ENCODE results near the gene ADARB2.
"Not testable (repeated sequence)": the region's sequence is repeated elsewhere in the genome, so short reads cannot be mapped to it uniquely, and the experiment has no call there.

ADARB2 gene

GRCh38 chr10:1160561-1161314 is 576.6 kb downstream of the ADARB2 start:
- no peaks in the 10 kb centered on the region for H3K9me3 ChIP-seq (ENCODE audit: control insufficient read depth, insufficient read depth, low read length)
- H3K4me1 ChIP-seq (ENCODE audit: control insufficient read depth, low read length) = no peaks in the 10 kb centered on the region
- H3K27me3 ChIP-seq (ENCODE audit: control insufficient read depth, low read length) = no peaks in the 10 kb centered on the region
- no peaks in the 10 kb centered on the region for H3K79me2 ChIP-seq (ENCODE audit: control insufficient read depth, low read length)
- no peaks in the 10 kb centered on the region for H3K36me3 ChIP-seq (ENCODE audit: control insufficient read depth, low read length)
- no peak overlapping the region for H3K4me3 ChIP-seq (ENCODE audit: low read length)
- no peaks in the 10 kb centered on the region for H3K9me2 ChIP-seq (replicated peaks; ENCODE audit: control insufficient read depth, low read length)
- no peaks in the 10 kb centered on the region for H4K20me1 ChIP-seq (ENCODE audit: control insufficient read depth, insufficient read depth, low read depth, low read length)
- H3F3A ChIP-seq (ENCODE audit: control insufficient read depth, insufficient read depth) = no peaks in the 10 kb centered on the region
- no peak overlapping the region for H3K27ac ChIP-seq (ENCODE audit: low read depth, low read length)
- H3K4me2 ChIP-seq (ENCODE audit: low read length) = no peak overlapping the region
- TF ChIP-seq EZH2phosphoT487 (IDR thresholded peaks at IDR 0.05; ENCODE audit: borderline replicate concordance, low read length) = no peak
- no peak for TF ChIP-seq CTCF (IDR thresholded peaks at IDR 0.05; ENCODE audit: low read depth, low read length, poor library complexity, severe bottlenecking)

GRCh38 chr10:1159131-1160061 is 577.9 kb downstream of the ADARB2 start:
- no peak overlapping the region for H3K4me2 ChIP-seq (ENCODE audit: low read length)
- no peaks in the 10 kb centered on the region for H3K9me2 ChIP-seq (replicated peaks; ENCODE audit: control insufficient read depth, low read length)
- H3K27ac ChIP-seq (ENCODE audit: low read depth, low read length) = no peak overlapping the region

GRCh38 chr10:1158536-1158935 is 578.8 kb downstream of the ADARB2 start:
- H3K27ac ChIP-seq (ENCODE audit: low read depth, low read length); H3K79me2 ChIP-seq (ENCODE audit: control insufficient read depth, low read length); H3K27me3 ChIP-seq (ENCODE audit: control insufficient read depth, low read length); H3K36me3 ChIP-seq (ENCODE audit: control insufficient read depth, low read length); H4K20me1 ChIP-seq (ENCODE audit: control insufficient read depth, insufficient read depth, low read depth, low read length); H3K4me1 ChIP-seq (ENCODE audit: control insufficient read depth, low read length); H3K4me3 ChIP-seq (ENCODE audit: low read length); H3K4me2 ChIP-seq (ENCODE audit: low read length); H3K9me2 ChIP-seq (replicated peaks; ENCODE audit: control insufficient read depth, low read length); H3K9me3 ChIP-seq (ENCODE audit: control insufficient read depth, insufficient read depth, low read length); H3F3A ChIP-seq (ENCODE audit: control insufficient read depth, insufficient read depth): not testable (repeated sequence)

More at GRCh38 chr10:1159131-1160061, 577.9 kb downstream of the ADARB2 start:
- Histone ChIP-seq H3K27me3 (ENCODE audit: control insufficient read depth, low read length) (no peaks in the 10 kb centered on the region), H3K79me2 (ENCODE audit: control insufficient read depth, low read length) (no peaks in the 10 kb centered on the region), H3K9me3 (ENCODE audit: control insufficient read depth, insufficient read depth, low read length) (no peaks in the 10 kb centered on the region), H4K20me1 (ENCODE audit: control insufficient read depth, insufficient read depth, low read depth, low read length) (no peaks in the 10 kb centered on the region), H3K36me3 (ENCODE audit: control insufficient read depth, low read length) (no peaks in the 10 kb centered on the region), H3K4me1 (ENCODE audit: control insufficient read depth, low read length) (no peaks in the 10 kb centered on the region), H3F3A (ENCODE audit: control insufficient read depth, insufficient read depth) (no peaks in the 10 kb centered on the region), H3K4me3 (ENCODE audit: low read length) (no peak overlapping the region)
- TF ChIP-seq EZH2phosphoT487 (IDR thresholded peaks at IDR 0.05; ENCODE audit: borderline replicate concordance, low read length) = no peak
- no peak for TF ChIP-seq CTCF (IDR thresholded peaks at IDR 0.05; ENCODE audit: low read depth, low read length, poor library complexity, severe bottlenecking)

GRCh38 chr10:1158066-1158465 is 579.3 kb downstream of the ADARB2 start:
- Histone ChIP-seq H3K36me3 (ENCODE audit: control insufficient read depth, low read length) (no peaks in the 10 kb centered on the region), H3K4me2 (ENCODE audit: low read length) (no peak overlapping the region), H3F3A (ENCODE audit: control insufficient read depth, insufficient read depth) (no peaks in the 10 kb centered on the region), H3K4me3 (ENCODE audit: low read length) (no peak overlapping the region), H3K27me3 (ENCODE audit: control insufficient read depth, low read length) (no peaks in the 10 kb centered on the region), H3K79me2 (ENCODE audit: control insufficient read depth, low read length) (no peaks in the 10 kb centered on the region), H3K9me2 (replicated peaks; ENCODE audit: control insufficient read depth, low read length) (no peaks in the 10 kb centered on the region), H3K4me1 (ENCODE audit: control insufficient read depth, low read length) (no peaks in the 10 kb centered on the region), H3K9me3 (ENCODE audit: control insufficient read depth, insufficient read depth, low read length) (no peaks in the 10 kb centered on the region), H3K27ac (ENCODE audit: low read depth, low read length) (no peak overlapping the region), H4K20me1 (ENCODE audit: control insufficient read depth, insufficient read depth, low read depth, low read length) (no peaks in the 10 kb centered on the region)
- TF ChIP-seq EZH2phosphoT487 (IDR thresholded peaks at IDR 0.05; ENCODE audit: borderline replicate concordance, low read length) (no peak), CTCF (IDR thresholded peaks at IDR 0.05; ENCODE audit: low read depth, low read length, poor library complexity, severe bottlenecking) (no peak)

Data from DOHH2 (cell line).